ENCODE measurements around the gene WDR90. TPM values are rescaled to one million over a fixed set of nuclear protein-coding genes. Genes with fewer than 3 reads are reported as not detected.

The WDR90 gene
- total and polyA plus RNA-seq, 2 of the 13 experiments (the other 11 are each of a cell fraction or from before 2014, with no cell fraction given), result 14.9 to 28.9 TPM

DNA sequence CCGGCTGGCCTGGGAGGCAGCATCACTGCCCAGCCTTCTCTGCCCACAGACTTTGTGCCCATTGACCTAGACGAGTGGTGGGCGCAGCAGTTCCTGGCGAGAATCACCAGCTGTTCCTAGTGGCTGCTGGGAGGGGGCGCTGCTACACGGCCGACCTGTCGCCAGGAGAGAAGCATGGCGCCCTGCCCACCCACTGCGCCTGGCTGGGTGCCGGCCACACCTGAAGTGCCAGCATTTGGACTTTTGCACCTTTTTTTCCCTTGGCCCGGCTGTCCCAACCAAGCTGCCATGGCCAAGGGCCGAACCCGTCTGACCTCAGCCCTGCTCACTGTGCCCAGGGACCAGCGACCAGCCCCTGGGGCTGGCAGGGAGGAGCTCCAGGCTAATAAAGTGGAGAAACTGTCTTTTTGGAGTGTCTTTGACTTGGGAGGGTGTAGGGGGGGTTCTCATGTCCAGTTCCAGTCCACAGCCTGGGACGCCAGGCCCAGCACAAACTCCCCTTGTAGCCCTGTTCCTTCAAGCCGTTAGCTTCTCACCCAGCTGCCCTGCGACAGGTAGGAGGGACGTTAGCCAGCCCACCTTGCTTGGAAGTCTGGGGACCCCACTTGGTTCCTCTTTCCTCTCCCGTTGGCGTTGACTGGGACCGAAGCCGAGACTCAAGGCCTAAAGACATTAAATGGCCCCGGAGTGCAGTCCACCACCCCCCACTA is 939 bp upstream of the WDR90 start (continued):
- no peak for TF ChIP-seq SIX4 (CRISPR knock-in tag; IDR thresholded peaks at IDR 0.05)
- TF ChIP-seq ZNF34 (CRISPR knock-in tag; IDR thresholded peaks at IDR 0.05; ENCODE audit: borderline replicate concordance), result peak; percentile 74; the same call in 1 of the 2 replicates
- no peak for TF ChIP-seq ZNF383 (CRISPR knock-in tag; IDR thresholded peaks at IDR 0.05; ENCODE audit: borderline replicate concordance)
- no peak for TF ChIP-seq CBX1 (IDR thresholded peaks at IDR 0.05; ENCODE audit: low read depth)
- TF ChIP-seq, protein P1, sequence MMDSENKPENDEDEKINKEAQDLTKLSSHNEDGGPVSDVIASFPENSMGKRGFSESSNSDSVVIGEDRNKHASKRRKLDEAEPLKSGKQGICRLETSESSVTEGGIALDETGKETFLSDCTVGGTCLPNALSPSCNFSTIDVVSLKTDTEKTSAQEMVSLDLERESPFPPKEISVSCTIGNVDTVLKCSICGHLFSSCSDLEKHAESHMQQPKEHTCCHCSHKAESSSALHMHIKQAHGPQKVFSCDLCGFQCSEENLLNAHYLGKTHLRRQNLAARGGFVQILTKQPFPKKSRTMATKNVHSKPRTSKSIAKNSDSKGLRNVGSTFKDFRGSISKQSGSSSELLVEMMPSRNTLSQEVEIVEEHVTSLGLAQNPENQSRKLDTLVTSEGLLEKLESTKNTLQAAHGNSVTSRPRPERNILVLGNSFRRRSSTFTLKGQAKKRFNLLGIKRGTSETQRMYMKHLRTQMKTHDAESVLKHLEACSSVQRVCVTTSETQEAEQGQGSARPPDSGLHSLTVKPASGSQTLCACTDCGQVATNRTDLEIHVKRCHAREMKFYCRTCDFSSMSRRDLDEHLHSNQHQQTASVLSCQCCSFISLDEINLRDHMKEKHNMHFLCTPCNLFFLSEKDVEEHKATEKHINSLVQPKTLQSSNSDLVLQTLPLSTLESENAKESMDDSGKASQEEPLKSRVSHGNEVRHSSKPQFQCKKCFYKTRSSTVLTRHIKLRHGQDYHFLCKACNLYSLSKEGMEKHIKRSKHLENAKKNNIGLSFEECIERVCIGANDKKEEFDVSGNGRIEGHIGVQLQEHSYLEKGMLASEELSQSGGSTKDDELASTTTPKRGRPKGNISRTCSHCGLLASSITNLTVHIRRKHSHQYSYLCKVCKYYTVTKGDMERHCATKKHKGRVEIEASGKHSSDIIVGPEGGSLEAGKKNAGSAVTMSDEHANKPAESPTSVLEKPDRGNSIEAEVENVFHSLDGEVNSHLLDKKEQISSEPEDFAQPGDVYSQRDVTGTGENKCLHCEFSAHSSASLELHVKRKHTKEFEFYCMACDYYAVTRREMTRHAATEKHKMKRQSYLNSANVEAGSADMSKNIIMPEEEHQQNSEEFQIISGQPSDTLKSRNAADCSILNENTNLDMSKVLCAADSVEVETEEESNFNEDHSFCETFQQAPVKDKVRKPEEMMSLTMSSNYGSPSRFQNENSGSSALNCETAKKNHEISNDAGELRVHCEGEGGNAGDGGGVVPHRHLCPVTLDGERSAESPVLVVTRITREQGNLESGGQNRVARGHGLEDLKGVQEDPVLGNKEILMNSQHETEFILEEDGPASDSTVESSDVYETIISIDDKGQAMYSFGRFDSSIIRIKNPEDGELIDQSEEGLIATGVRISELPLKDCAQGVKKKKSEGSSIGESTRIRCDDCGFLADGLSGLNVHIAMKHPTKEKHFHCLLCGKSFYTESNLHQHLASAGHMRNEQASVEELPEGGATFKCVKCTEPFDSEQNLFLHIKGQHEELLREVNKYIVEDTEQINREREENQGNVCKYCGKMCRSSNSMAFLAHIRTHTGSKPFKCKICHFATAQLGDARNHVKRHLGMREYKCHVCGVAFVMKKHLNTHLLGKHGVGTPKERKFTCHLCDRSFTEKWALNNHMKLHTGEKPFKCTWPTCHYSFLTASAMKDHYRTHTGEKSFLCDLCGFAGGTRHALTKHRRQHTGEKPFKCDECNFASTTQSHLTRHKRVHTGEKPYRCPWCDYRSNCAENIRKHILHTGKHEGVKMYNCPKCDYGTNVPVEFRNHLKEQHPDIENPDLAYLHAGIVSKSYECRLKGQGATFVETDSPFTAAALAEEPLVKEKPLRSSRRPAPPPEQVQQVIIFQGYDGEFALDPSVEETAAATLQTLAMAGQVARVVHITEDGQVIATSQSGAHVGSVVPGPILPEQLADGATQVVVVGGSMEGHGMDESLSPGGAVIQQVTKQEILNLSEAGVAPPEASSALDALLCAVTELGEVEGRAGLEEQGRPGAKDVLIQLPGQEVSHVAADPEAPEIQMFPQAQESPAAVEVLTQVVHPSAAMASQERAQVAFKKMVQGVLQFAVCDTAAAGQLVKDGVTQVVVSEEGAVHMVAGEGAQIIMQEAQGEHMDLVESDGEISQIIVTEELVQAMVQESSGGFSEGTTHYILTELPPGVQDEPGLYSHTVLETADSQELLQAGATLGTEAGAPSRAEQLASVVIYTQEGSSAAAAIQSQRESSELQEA (CRISPR knock-in tag; IDR thresholded peaks at IDR 0.05; ENCODE audit: not compliant biosample characterization), result peak; percentile 18
- peak; percentile 86; the same call in 1 of the 2 replicates for TF ChIP-seq AKAP8 (CRISPR knock-in tag; IDR thresholded peaks at IDR 0.05)
- no peak for TF ChIP-seq ESRRA (CRISPR knock-in tag; IDR thresholded peaks at IDR 0.05; ENCODE audit: low read depth)
- TF ChIP-seq, protein P2, sequence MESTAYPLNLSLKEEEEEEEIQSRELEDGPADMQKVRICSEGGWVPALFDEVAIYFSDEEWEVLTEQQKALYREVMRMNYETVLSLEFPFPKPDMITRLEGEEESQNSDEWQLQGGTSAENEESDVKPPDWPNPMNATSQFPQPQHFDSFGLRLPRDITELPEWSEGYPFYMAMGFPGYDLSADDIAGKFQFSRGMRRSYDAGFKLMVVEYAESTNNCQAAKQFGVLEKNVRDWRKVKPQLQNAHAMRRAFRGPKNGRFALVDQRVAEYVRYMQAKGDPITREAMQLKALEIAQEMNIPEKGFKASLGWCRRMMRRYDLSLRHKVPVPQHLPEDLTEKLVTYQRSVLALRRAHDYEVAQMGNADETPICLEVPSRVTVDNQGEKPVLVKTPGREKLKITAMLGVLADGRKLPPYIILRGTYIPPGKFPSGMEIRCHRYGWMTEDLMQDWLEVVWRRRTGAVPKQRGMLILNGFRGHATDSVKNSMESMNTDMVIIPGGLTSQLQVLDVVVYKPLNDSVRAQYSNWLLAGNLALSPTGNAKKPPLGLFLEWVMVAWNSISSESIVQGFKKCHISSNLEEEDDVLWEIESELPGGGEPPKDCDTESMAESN (CRISPR knock-in tag; conservative IDR thresholded peaks at IDR 0.05), result no peak
- no peak; the same call in 1 of the 2 replicates for TF ChIP-seq ARHGAP35 (CRISPR knock-in tag; IDR thresholded peaks at IDR 0.05; ENCODE audit: borderline replicate concordance)
- no peak for TF ChIP-seq ZNF207 (IDR thresholded peaks at IDR 0.05; ENCODE audit: borderline replicate concordance)
- TF ChIP-seq, protein P3, sequence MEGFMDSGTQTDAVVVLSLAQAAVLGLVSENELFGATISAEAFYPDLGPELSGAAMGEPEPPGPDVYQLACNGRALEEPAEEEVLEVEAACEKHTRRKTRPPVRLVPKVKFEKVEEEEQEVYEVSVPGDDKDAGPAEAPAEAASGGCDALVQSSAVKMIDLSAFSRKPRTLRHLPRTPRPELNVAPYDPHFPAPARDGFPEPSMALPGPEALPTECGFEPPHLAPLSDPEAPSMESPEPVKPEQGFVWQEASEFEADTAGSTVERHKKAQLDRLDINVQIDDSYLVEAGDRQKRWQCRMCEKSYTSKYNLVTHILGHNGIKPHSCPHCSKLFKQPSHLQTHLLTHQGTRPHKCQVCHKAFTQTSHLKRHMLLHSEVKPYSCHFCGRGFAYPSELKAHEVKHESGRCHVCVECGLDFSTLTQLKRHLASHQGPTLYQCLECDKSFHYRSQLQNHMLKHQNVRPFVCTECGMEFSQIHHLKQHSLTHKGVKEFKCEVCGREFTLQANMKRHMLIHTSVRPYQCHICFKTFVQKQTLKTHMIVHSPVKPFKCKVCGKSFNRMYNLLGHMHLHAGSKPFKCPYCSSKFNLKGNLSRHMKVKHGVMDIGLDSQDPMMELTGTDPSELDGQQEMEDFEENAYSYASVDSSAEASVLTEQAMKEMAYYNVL (CRISPR knock-in tag; IDR thresholded peaks at IDR 0.05; ENCODE audit: borderline replicate concordance), result no peak
- TF ChIP-seq HOXA9 (CRISPR knock-in tag; IDR thresholded peaks at IDR 0.05; ENCODE audit: borderline replicate concordance), result no peak
- TF ChIP-seq, protein P4, sequence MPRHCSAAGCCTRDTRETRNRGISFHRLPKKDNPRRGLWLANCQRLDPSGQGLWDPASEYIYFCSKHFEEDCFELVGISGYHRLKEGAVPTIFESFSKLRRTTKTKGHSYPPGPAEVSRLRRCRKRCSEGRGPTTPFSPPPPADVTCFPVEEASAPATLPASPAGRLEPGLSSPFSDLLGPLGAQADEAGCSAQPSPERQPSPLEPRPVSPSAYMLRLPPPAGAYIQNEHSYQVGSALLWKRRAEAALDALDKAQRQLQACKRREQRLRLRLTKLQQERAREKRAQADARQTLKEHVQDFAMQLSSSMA (CRISPR knock-in tag; IDR thresholded peaks at IDR 0.05), result no peak
- no peak; the same call in 1 of the 2 replicates for TF ChIP-seq ZNF296 (CRISPR knock-in tag; conservative IDR thresholded peaks at IDR 0.05)
- peak; percentile 95 for TF ChIP-seq SSRP1 (CRISPR knock-in tag; IDR thresholded peaks at IDR 0.05)
- TF ChIP-seq TP53 (CRISPR knock-in tag; conservative IDR thresholded peaks at IDR 0.05), result 0 out of 2 replicates have a peak, but pooled peaks have one; percentile 37
